ENCODE results near the gene NUDT3.

Gene NUDT3

GRCh38 chr6:34318499-34319470, 73.7 kb downstream of the NUDT3 start:
- ATAC-seq: no peak
- TF ChIP-seq RARB (CRISPR knock-in tag; IDR thresholded peaks at IDR 0.05) (no peak), ZFP3 (CRISPR knock-in tag; IDR thresholded peaks at IDR 0.05) (no peak), BACH2 (CRISPR knock-in tag; IDR thresholded peaks at IDR 0.05; ENCODE audit: borderline replicate concordance) (no peak)

GRCh38 chr6:34317882-34318498, 74.5 kb downstream of the NUDT3 start:
- ATAC-seq: no peak
- TF ChIP-seq ZFP30 (CRISPR knock-in tag; IDR thresholded peaks at IDR 0.05): no peak

DNA sequence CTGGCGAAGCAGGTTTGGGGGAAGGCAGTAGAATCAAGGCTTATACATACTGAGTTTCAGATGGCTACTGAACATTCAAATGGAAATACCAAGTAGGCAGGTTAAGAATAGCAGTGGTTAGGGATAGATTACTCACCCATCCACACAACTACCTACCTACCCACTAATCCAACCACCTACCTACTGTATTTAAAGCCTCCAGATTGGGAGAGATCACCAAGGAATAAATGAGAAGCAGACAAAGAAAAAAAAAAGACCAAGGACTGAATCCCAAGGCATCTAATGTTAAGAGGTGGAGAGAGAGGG, 75.3 kb downstream of the NUDT3 start:
- no peak for ATAC-seq
- TF ChIP-seq ISL1 (CRISPR knock-in tag; IDR thresholded peaks at IDR 0.05) (no peak), ZNF70 (CRISPR knock-in tag; IDR thresholded peaks at IDR 0.05) (no peak), TOX (CRISPR knock-in tag; IDR thresholded peaks at IDR 0.05; ENCODE audit: borderline replicate concordance) (no peak), POU6F1 (CRISPR knock-in tag; IDR thresholded peaks at IDR 0.05; ENCODE audit: borderline replicate concordance, low read depth) (no peak), RARB (CRISPR knock-in tag; IDR thresholded peaks at IDR 0.05) (no peak), ZNF8 (CRISPR knock-in tag; IDR thresholded peaks at IDR 0.05) (no peak), CSDC2 (CRISPR knock-in tag; IDR thresholded peaks at IDR 0.05) (no peak), ZFP30 (CRISPR knock-in tag; IDR thresholded peaks at IDR 0.05) (no peak), OSR1 (CRISPR knock-in tag; IDR thresholded peaks at IDR 0.05) (no peak), PATZ1 (CRISPR knock-in tag; IDR thresholded peaks at IDR 0.05; ENCODE audit: borderline replicate concordance) (no peak), TSHZ2 (CRISPR knock-in tag; IDR thresholded peaks at IDR 0.05) (no peak), CSRNP3 (CRISPR knock-in tag; IDR thresholded peaks at IDR 0.05) (no peak), ZNF565 (CRISPR knock-in tag; conservative IDR thresholded peaks at IDR 0.05; ENCODE audit: low read depth) (no peak)

- no peak for TF ChIP-seq ZFP3 (CRISPR knock-in tag; IDR thresholded peaks at IDR 0.05)
- ATAC-seq: no peak
Observed at GRCh38 chr6:34316431-34317171, 75.9 kb downstream of the NUDT3 start.

DNA sequence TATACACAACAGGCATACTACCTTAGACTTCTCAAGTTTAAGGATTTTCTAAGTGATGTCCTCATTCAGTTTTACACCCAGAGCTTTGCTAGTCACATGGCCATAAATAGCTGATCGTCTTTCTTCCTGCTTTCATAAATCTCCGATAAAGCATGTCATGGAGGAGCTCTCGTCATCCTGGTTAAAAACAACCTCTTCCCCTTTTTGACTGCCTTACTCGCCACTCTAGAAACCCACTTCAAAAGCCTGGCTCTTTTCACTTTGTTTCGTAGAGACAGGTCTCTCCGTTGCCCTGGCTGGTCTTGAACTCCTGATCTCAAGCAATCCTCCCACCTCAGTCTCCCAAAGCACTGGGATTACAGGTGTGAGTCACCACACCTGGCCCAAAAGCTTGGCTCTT, 76.7 kb downstream of the NUDT3 start:
- ATAC-seq: no peak
- TF ChIP-seq ZFP3 (CRISPR knock-in tag; IDR thresholded peaks at IDR 0.05) (no peak), PPARA (CRISPR knock-in tag; IDR thresholded peaks at IDR 0.05; ENCODE audit: borderline replicate concordance) (no peak), CSRNP3 (CRISPR knock-in tag; IDR thresholded peaks at IDR 0.05) (no peak), ZNF70 (CRISPR knock-in tag; IDR thresholded peaks at IDR 0.05) (no peak), TSHZ2 (CRISPR knock-in tag; IDR thresholded peaks at IDR 0.05) (no peak), ZNF8 (CRISPR knock-in tag; IDR thresholded peaks at IDR 0.05) (no peak), CREB5 (CRISPR knock-in tag; IDR thresholded peaks at IDR 0.05; ENCODE audit: low read depth) (no peak)

Measured in SK-N-SH treated with all-trans-retinoic acid at 6 μM for 48 hours (cell line).